Activated CD4-positive, alpha-beta T cell treated with anti-CD3 and anti-CD28 coated beads, Interleukin-2, Interleukin-6, amounts not matched to agents 100 ng/mL and 50 ng/mL, durations not matched to agents 16 hours and 8 hours (primary cell): ENCODE results near the gene RAD21L1.

ENCODE experiments used
- DNase-seq: peaks from one replicate; pipeline ENCODE4 v3.0.0-alpha.2; 2020

The RAD21L1 gene

GRCh38 chr20:1225783-1226654, at the start of gene RAD21L1:
TSS of gene RAD21L1 (plus strand) at chr20:1226044. CDS start at chr20:1228454, 2,410 bp downstream.
- peak; percentile 89 for DNase-seq

- no peak for DNase-seq
Observed at GRCh38 chr20:1177680-1178079, 48.2 kb upstream of the RAD21L1 start.

- no peak for DNase-seq
Observed at GRCh38 chr20:1178103-1178502, 47.7 kb upstream of the RAD21L1 start.

GRCh38 chr20:1178623-1179022, 47.2 kb upstream of the RAD21L1 start:
- DNase-seq: no peak

- no peak for DNase-seq
Observed at GRCh38 chr20:1180949-1181348, 44.9 kb upstream of the RAD21L1 start.

- no peak for DNase-seq
Observed at GRCh38 chr20:1182106-1182505, 43.7 kb upstream of the RAD21L1 start.

GRCh38 chr20:1183153-1183552, 42.7 kb upstream of the RAD21L1 start:
- no peak for DNase-seq

GRCh38 chr20:1184260-1184637, 41.6 kb upstream of the RAD21L1 start:
- DNase-seq: no peak

GRCh38 chr20:1184638-1185315, 41.1 kb upstream of the RAD21L1 start, which contains the start of gene TMEM74B:
TSS of gene TMEM74B (minus strand) at chr20:1184981. CDS start at chr20:1183801, 1,180 bp downstream.
- DNase-seq: no peak

- no peak for DNase-seq
Observed at GRCh38 chr20:1185316-1185741, 40.5 kb upstream of the RAD21L1 start.

GRCh38 chr20:1185790-1186334, 40.0 kb upstream of the RAD21L1 start:
- DNase-seq: peak; percentile 68

- no peak for DNase-seq
Observed at GRCh38 chr20:1186367-1186991, 39.4 kb upstream of the RAD21L1 start.

- no peak for DNase-seq
Observed at GRCh38 chr20:1187605-1188171, 38.2 kb upstream of the RAD21L1 start.

- DNase-seq: no peak
Observed at GRCh38 chr20:1188347-1188746, 37.5 kb upstream of the RAD21L1 start.

GRCh38 chr20:1189827-1190226, 36.0 kb upstream of the RAD21L1 start:
- DNase-seq: no peak

- no peak for DNase-seq
Observed at GRCh38 chr20:1190847-1191246, 35.0 kb upstream of the RAD21L1 start.

GRCh38 chr20:1191299-1191698, 34.5 kb upstream of the RAD21L1 start:
- DNase-seq: no peak

GRCh38 chr20:1195226-1195625, 30.6 kb upstream of the RAD21L1 start:
- no peak for DNase-seq

GRCh38 chr20:1196634-1197033, 29.2 kb upstream of the RAD21L1 start:
- DNase-seq: no peak

- DNase-seq: no peak
Observed at GRCh38 chr20:1197801-1198200, 28.0 kb upstream of the RAD21L1 start.

- DNase-seq: no peak
Observed at GRCh38 chr20:1198751-1199150, 27.1 kb upstream of the RAD21L1 start.

- no peak for DNase-seq
Observed at GRCh38 chr20:1199212-1199873, 26.5 kb upstream of the RAD21L1 start.
